ENCODE results near the gene UIMC1.
"Not testable (repeated sequence)": the region's sequence is repeated elsewhere in the genome, so short reads cannot be mapped to it uniquely, and the experiment has no call there.

The UIMC1 gene

GRCh38 chr5:176874198-176874780 lies 132.3 kb downstream of the UIMC1 start (continued):
- TF ChIP-seq, protein P1, sequence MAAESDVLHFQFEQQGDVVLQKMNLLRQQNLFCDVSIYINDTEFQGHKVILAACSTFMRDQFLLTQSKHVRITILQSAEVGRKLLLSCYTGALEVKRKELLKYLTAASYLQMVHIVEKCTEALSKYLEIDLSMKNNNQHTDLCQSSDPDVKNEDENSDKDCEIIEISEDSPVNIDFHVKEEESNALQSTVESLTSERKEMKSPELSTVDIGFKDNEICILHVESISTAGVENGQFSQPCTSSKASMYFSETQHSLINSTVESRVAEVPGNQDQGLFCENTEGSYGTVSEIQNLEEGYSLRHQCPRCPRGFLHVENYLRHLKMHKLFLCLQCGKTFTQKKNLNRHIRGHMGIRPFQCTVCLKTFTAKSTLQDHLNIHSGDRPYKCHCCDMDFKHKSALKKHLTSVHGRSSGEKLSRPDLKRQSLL (tag by site-specific recombination; IDR thresholded peaks at IDR 0.05) = no peak

DNA sequence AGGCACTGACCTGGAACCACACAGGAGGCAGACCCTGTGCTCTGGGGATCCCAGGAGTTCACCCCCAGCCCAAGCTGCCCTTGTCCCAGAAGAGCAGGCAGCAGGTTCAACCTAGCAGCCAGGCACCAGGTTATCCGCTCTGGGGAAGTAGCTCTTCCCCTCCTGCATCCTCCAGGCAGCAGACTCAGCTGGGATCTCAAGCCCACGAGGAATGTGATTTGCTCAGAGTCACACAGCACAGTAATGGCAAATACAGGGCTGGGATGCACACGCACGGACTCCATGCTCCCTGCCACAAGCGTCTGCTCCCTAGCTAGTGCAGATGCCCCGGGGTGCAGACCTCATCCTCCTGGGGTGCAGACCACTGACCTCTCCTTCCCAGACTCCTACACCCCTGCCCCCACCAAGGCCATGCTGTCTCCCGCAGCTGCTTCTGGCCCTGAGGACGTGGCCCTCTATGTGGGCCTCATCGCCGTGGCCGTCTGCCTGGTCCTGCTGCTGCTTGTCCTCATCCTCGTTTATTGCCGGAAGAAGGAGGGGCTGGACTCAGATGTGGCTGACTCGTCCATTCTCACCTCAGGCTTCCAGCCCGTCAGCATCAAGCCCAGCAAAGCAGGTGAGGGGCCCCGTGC lies 132.9 kb downstream of the UIMC1 start:
- Histone ChIP-seq H3K36me3 (ENCODE audit: control insufficient read depth in 2 of 2, insufficient read depth in 1 of 2, low read length in 2 of 2) (no peaks in the 10 kb centered on the region), H3K4me1 (ENCODE audit: control insufficient read depth, insufficient read depth, low read length) (no peaks in the 10 kb centered on the region), H3K27ac (ENCODE audit: extremely low read depth, low read depth, low read length) (no peak overlapping the region), H3K4me3 (ENCODE audit: low read depth, low read length) (no peak overlapping the region), H3K9me3 (ENCODE audit: control insufficient read depth, insufficient read depth, low read depth, low read length) (no peaks in the 10 kb centered on the region)
- TF ChIP-seq ZNF658 (tag by site-specific recombination; IDR thresholded peaks at IDR 0.05) (no peak), ZNF114 (tag by site-specific recombination; IDR thresholded peaks at IDR 0.05) (no peak), KLF7 (tag by site-specific recombination; IDR thresholded peaks at IDR 0.05; ENCODE audit: borderline replicate concordance) (no peak), ZEB2 (tag by site-specific recombination; IDR thresholded peaks at IDR 0.05) (no peak), ZSCAN4 (tag by site-specific recombination; IDR thresholded peaks at IDR 0.05) (no peak), KLF10 (tag by site-specific recombination; IDR thresholded peaks at IDR 0.05) (no peak), ZNF558 (tag by site-specific recombination; IDR thresholded peaks at IDR 0.05) (no peak), ZNF280D (tag by site-specific recombination; IDR thresholded peaks at IDR 0.05) (no peak), SCRT1 (tag by site-specific recombination; IDR thresholded peaks at IDR 0.05; ENCODE audit: borderline replicate concordance) (no peak), ZNF610 (tag by site-specific recombination; IDR thresholded peaks at IDR 0.05; ENCODE audit: borderline replicate concordance) (no peak), ZNF146 (tag by site-specific recombination; IDR thresholded peaks at IDR 0.05) (no peak)
- TF ChIP-seq, protein P2, sequence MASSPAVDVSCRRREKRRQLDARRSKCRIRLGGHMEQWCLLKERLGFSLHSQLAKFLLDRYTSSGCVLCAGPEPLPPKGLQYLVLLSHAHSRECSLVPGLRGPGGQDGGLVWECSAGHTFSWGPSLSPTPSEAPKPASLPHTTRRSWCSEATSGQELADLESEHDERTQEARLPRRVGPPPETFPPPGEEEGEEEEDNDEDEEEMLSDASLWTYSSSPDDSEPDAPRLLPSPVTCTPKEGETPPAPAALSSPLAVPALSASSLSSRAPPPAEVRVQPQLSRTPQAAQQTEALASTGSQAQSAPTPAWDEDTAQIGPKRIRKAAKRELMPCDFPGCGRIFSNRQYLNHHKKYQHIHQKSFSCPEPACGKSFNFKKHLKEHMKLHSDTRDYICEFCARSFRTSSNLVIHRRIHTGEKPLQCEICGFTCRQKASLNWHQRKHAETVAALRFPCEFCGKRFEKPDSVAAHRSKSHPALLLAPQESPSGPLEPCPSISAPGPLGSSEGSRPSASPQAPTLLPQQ (tag by site-specific recombination; IDR thresholded peaks at IDR 0.05) = no peak
- POLR2A ChIA-PET = no interaction called here
- CTCF ChIA-PET = interaction anchor here (0.6 to 1.4 kb wide), 4 partner anchors 28 to 241 kb away, joined by 3 read pairs; no protein-coding TSS in a partner anchor

GRCh38 chr5:176873011-176873410 lies 133.6 kb downstream of the UIMC1 start:
- H3K27ac ChIP-seq (ENCODE audit: extremely low read depth, low read depth, low read length); H3K4me3 ChIP-seq (ENCODE audit: low read depth, low read length); H3K36me3 ChIP-seq (ENCODE audit: control insufficient read depth in 2 of 2, insufficient read depth in 1 of 2, low read length in 2 of 2); POLR2A ChIA-PET; H3K4me1 ChIP-seq (ENCODE audit: control insufficient read depth, insufficient read depth, low read length); H3K9me3 ChIP-seq (ENCODE audit: control insufficient read depth, insufficient read depth, low read depth, low read length): not testable (repeated sequence)
- CTCF ChIA-PET = interaction anchor here (0.6 to 0.7 kb wide), 2 partner anchors 53 to 210 kb away, joined by 3 read pairs; no protein-coding TSS in a partner anchor
- peak; percentile 73 for TF ChIP-seq EGR2 (tag by site-specific recombination; IDR thresholded peaks at IDR 0.05; ENCODE audit: low read depth)
- peak; percentile 85 for TF ChIP-seq ZFHX2 (tag by site-specific recombination; conservative IDR thresholded peaks at IDR 0.05)
- TF ChIP-seq ZNF76 (tag by site-specific recombination; IDR thresholded peaks at IDR 0.05; ENCODE audit: borderline replicate concordance, low read depth) = peak; percentile 62; the same call in 1 of the 2 replicates

DNA sequence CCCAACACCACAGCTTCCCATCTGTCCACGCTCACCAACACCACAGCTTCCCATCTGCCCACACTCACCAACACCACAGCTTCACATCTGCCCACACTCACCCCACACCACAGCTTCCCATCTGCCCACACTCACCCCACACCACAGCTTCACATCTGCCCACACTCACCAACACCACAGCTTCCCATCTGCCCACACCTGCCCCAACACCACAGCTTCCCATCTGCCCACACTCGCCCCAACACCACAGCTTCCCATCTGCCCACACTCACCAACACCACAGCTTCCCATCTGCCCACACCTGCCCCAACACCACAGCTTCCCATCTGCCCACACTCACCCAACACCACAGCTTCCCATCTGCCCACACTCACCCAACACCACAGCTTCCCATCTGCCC lies 134.0 kb downstream of the UIMC1 start:
- H3K4me1 ChIP-seq (ENCODE audit: control insufficient read depth, insufficient read depth, low read length); H3K36me3 ChIP-seq (ENCODE audit: control insufficient read depth in 2 of 2, insufficient read depth in 1 of 2, low read length in 2 of 2); POLR2A ChIA-PET; H3K4me3 ChIP-seq (ENCODE audit: low read depth, low read length); H3K9me3 ChIP-seq (ENCODE audit: control insufficient read depth, insufficient read depth, low read depth, low read length); H3K27ac ChIP-seq (ENCODE audit: extremely low read depth, low read depth, low read length): not testable (repeated sequence)
- CTCF ChIA-PET = interaction anchor here (0.7 to 0.9 kb wide), 2 partner anchors 36 to 54 kb away, joined by 3 read pairs; no protein-coding TSS in a partner anchor

Data from HEK293 (cell line).